ENCODE data around the gene MRPS23. TPM values are rescaled to one million over a fixed set of nuclear protein-coding genes. Genes with fewer than 3 reads are reported as not detected.
A peak's percentile ranks its signal among the peaks of the same experiment; 100 is the strongest.

MRPS23 gene
- 52.5 TPM for polyA plus RNA-seq (2013, experiment 1 of 2; ENCODE audit: insufficient read length)
- 41.7 TPM for polyA plus RNA-seq (2013, experiment 2 of 2; ENCODE audit: insufficient read length)

DNA sequence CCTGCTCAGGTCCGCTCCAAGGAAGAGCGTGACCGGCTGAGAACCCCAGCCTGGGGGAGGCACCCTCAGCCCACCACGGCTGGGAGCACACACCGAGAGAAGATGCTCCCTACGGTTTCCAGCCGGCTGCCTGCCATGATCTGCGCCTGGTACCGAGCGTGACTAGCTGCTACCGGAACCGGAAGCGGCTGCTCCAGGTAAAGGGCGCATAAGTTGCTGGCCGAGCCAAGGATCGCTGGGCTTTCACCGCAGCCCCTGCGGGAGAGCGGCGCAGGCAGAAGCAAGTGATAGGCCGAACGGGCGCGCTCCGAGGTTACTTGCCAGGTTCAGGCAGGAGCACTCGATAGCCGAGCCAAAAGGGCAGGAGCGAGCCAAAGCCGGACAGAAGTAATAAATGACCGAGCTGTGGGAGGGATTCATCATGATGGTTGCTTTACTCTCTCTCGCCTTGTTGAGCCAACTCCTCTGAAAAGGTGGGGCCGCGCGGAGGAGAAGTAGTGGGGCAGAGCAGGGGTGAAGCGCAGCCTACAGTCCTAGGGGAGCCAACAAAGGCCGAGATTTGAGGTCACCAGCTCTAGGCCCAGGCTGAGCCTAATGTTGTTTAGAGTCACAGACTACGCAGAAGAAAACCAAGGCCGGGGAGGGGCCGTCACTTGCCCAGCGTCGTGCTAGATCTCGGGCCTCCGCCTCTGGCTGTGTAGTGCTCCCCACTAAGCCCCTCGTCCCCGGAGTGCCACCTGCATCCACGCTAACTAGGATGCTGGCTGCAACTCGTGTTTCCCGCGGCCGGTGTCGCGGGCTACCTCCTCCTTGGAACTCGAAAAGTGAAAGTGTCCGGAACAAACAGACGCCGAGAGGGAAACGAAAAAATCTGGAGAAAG is at the start of gene MRPS23:
TSS of gene MRPS23 (minus strand) at position 171 of the 881 bp plus-strand sequence. CDS start at position 137, 34 bp downstream.
- DNase-seq = peak; percentile 99

GRCh38 chr17:57899391-57899790 is 49.5 kb upstream of the MRPS23 start:
- DNase-seq = no peak

GRCh38 chr17:57898487-57899311 is 48.9 kb upstream of the MRPS23 start:
- peak; percentile 87 for DNase-seq

- no peak for DNase-seq
Measured at GRCh38 chr17:57895382-57896060, 45.7 kb upstream of the MRPS23 start.

- no peak for DNase-seq
Measured at GRCh38 chr17:57894848-57895247, 45.0 kb upstream of the MRPS23 start.

GRCh38 chr17:57892820-57893595 is 43.2 kb upstream of the MRPS23 start:
- DNase-seq = peak; percentile 98

GRCh38 chr17:57892146-57892819 is 42.4 kb upstream of the MRPS23 start:
- peak; percentile 90 for DNase-seq

DNA sequence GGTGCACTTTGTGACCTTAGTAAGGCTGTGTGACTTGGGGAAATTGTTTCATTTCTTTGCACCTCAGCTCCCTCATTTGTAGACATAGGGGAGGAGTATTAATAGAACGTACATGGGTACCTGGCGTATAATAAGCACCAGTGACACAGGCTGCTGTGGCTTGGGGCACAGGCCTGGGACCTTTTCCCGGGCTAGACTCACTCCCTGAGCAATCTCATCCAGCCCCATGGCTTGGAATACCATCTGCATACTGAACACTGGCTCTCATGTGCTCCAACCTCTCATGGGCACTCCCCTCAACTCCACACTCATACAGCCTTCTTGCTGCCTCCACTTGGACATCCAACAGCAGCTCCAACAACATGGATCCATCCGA is 41.0 kb upstream of the MRPS23 start:
- DNase-seq = no peak

GRCh38 chr17:57889892-57890856 is 40.3 kb upstream of the MRPS23 start:
- DNase-seq = peak; percentile 72

- no peak for DNase-seq
Measured at GRCh38 chr17:57889252-57889651, 39.4 kb upstream of the MRPS23 start.

DNA sequence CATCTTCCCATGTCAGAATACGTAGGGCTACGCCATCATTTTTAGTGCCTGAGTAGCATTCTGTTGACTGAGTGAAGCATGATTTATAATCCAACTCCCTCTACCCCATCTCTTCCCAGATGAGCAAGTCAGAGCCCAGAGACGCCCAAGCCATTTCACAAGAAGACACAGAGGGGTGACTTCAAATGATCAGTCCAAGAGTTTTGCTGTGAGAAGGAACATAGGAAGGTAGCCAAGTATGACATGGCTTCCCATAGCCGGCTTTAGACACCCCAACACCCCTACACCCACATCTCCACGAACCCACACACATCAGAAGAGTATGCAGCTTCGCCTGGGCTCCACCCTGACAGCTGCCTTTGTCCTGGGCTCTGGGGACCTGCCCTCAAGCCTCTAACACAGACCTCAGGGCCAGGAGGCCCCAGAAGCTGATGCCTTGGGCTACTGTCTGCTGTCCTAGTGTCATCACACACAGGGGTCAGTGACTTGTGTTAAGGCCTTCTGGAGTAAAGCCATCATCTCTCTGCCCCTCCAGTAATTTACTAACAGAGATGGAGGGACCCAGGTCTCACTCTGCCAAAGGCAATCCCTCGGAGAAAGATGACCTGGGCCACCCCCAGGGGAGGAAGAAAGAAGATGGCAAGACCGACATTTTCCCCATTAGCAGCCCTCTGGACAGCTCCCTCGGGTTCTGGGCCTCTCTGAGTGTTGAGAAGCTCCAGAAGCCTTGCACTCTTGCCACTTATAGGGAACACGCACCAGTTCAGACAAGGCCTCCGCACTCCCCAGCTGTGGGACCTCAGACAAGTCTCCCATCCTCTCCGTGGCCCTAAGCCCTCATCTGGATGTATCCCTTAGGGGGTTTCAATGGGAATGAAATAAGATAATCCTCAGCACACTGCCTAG is 38.7 kb upstream of the MRPS23 start:
- no peak for DNase-seq

DNA sequence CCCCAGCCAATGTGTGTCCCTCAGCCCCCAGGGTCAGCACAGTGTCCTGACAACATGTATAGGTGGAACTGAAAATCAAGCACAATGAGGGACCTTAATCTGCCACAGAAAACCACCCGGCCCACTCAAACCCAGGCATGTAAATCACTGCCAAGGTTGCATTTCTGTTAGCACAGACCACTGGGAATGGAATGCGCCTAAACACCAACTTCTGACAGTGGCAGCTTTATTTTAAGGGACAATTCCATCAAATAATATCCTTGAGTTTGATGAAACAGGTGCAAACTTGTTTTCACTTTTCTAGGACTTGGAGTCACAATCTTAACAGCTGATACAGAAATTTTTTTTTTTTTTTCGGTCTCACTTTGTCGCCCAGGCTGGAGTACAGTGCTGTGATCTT is 37.3 kb upstream of the MRPS23 start:
- DNase-seq = no peak

- DNase-seq = no peak
Measured at GRCh38 chr17:57886020-57886419, 36.2 kb upstream of the MRPS23 start.

DNA sequence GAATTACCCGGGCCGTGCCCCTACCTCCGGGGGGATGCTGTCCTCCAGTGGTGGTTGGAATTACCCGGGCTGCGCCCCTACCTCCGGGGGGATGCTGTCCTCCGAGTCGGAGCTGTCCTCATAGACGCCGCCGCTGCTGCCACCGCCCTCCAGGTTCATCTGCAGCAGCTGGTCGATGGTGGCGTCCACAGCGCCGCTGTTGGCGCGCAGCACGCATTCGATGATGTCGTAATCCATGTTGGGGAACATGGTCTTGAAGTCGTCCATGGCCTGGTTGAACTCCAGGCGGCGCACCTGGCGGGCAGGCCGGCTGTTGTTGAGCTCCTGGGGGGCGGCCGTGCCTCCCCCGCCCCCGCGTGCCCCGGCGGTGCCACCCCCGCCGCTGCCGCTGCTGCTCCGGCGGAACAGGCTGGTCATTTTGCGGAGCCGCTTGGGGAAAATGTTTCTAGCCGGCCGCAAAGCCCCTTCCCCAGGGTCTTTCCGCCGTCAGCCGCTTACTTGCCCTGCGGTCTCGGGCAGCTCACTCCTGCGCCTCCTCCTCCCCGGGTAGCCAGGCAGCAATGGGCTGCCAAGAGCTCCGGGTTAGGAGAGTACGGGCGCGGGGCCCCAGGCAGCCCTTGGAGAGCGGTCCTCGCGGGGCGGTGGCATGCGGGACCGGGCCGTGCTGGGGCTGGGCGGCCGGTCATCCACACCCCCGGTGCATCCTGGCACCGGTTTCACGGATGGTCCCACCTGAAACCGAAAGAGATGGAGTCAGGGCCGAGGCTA is 35.5 kb upstream of the MRPS23 start:
- no peak for DNase-seq

- DNase-seq = no peak
Measured at GRCh38 chr17:57881783-57882351, 32.0 kb upstream of the MRPS23 start.

DNA sequence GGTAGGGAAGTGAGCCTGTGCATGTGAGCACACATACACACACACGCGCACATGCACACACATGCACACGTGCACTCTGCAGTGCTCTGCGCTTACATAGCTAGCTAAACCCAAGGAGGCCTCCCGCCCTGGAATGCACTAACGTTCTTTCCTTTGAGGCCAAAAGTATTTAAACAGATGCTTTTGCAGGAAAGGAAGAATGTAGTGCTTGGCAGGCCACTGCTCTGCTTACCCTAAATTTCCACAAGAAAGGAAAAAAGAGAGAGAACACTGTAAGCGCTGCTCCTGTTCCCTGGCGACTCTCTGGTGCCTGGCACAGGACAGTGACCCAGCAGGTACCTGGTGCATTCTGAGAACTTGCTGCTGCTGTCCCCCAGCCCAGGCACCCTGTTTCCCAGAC is 31.3 kb upstream of the MRPS23 start:
- peak; percentile 91 for DNase-seq

DNA sequence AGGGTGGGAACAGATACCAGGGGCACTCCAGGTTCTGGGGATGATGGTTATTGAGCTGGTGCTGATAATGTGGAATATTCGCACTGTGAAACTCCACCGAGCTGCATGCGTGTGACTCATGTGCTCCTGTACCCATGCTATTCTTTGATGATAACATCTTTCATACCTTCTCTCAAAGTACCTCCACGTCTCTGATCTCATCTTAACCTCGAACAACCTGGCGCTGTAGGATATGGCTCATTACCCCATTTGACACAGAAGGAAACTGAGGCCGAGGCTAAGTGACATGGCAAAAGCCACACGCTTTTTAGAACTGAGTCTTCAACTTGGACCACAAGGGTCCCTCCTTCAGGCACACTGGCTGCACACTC is 30.2 kb upstream of the MRPS23 start:
- no peak for DNase-seq

Measured in fibroblast of skin of back (primary cell).